ENCODE data around the gene SH3GL1.
"Not testable (repeated sequence)": the region's sequence is repeated elsewhere in the genome, so short reads cannot be mapped to it uniquely, and the experiment has no call there.

SH3GL1 gene

GRCh38 chr19:4337906-4338440 is 62.4 kb downstream of the SH3GL1 start:
- Histone ChIP-seq H3K9ac (ENCODE audit: low read length in 5 of 5) (peak overlapping the region; percentile 16 to 87 (median 75)), H3K36me3 (ENCODE audit: control insufficient read depth in 5 of 5, insufficient read depth in 5 of 5, low read length in 5 of 5) (no peaks in the 10 kb centered on the region), H3K4me1 (ENCODE audit: control insufficient read depth in 5 of 5, insufficient read depth in 5 of 5, low read length in 5 of 5) (peaks cover 7 to 22% (median 18%) of the 10 kb centered on the region in 5 donors), H3K4me3 (ENCODE audit: low read depth in 1 of 5, low read length in 5 of 5) (peak overlapping the region; percentile 58 to 82 (median 66)), H3K27ac (ENCODE audit: low read depth, low read length) (peak overlapping the region; percentile 65), H3K9me3 (ENCODE audit: control insufficient read depth in 5 of 5, low read length in 5 of 5) (no peaks in the 10 kb centered on the region), H3K27me3 (ENCODE audit: control insufficient read depth in 5 of 5, insufficient read depth in 4 of 5, low read length in 5 of 5) (peaks cover 0 to 3% (median 0%) of the 10 kb centered on the region in 5 donors)

- peaks cover 0 to 14% (median 10%) of the 10 kb centered on the region in 5 donors for H3K4me1 ChIP-seq (ENCODE audit: control insufficient read depth in 5 of 5, insufficient read depth in 5 of 5, low read length in 5 of 5)
- no peaks in the 10 kb centered on the region for H3K9me3 ChIP-seq (ENCODE audit: control insufficient read depth in 5 of 5, low read length in 5 of 5)
- no peak overlapping the region for H3K9ac ChIP-seq (ENCODE audit: low read length in 5 of 5)
- no peak overlapping the region for H3K4me3 ChIP-seq (ENCODE audit: low read depth in 1 of 5, low read length in 5 of 5)
- no peaks in the 10 kb centered on the region for H3K27me3 ChIP-seq (ENCODE audit: control insufficient read depth in 5 of 5, insufficient read depth in 4 of 5, low read length in 5 of 5)
- no peak overlapping the region for H3K27ac ChIP-seq (ENCODE audit: low read depth, low read length)
- no peaks in the 10 kb centered on the region for H3K36me3 ChIP-seq (ENCODE audit: control insufficient read depth in 5 of 5, insufficient read depth in 5 of 5, low read length in 5 of 5)
These were observed 65.3 kb downstream of the SH3GL1 start for GRCh38 chr19:4334929-4335570.

- Histone ChIP-seq H3K9ac (ENCODE audit: low read length in 5 of 5) (no peak overlapping the region), H3K27me3 (ENCODE audit: control insufficient read depth in 5 of 5, insufficient read depth in 4 of 5, low read length in 5 of 5) (peaks cover 0 to 11% (median 5%) of the 10 kb centered on the region in 5 donors), H3K27ac (ENCODE audit: low read depth, low read length) (no peak overlapping the region), H3K9me3 (ENCODE audit: control insufficient read depth in 5 of 5, low read length in 5 of 5) (no peaks in the 10 kb centered on the region), H3K36me3 (ENCODE audit: control insufficient read depth in 5 of 5, insufficient read depth in 5 of 5, low read length in 5 of 5) (no peaks in the 10 kb centered on the region), H3K4me1 (ENCODE audit: control insufficient read depth in 5 of 5, insufficient read depth in 5 of 5, low read length in 5 of 5) (peaks cover 0 to 25% (median 18%) of the 10 kb centered on the region in 5 donors), H3K4me3 (ENCODE audit: low read depth in 1 of 5, low read length in 5 of 5) (no peak overlapping the region)
These were observed 70.5 kb downstream of the SH3GL1 start for GRCh38 chr19:4329858-4330257.

GRCh38 chr19:4328991-4329681 is 71.2 kb downstream of the SH3GL1 start:
- peak overlapping the region in 3 of 5 donors; percentile 47 to 67 (median 47) for H3K4me3 ChIP-seq (ENCODE audit: low read depth in 1 of 5, low read length in 5 of 5)
- peak overlapping the region in 2 of 5 donors; percentile 39 to 52 for H3K9ac ChIP-seq (ENCODE audit: low read length in 5 of 5)
- not testable (repeated sequence) for H3K36me3 ChIP-seq (ENCODE audit: control insufficient read depth in 5 of 5, insufficient read depth in 5 of 5, low read length in 5 of 5); H3K27ac ChIP-seq (ENCODE audit: low read depth, low read length); H3K9me3 ChIP-seq (ENCODE audit: control insufficient read depth in 5 of 5, low read length in 5 of 5)
- H3K4me1 ChIP-seq (ENCODE audit: control insufficient read depth in 5 of 5, insufficient read depth in 5 of 5, low read length in 5 of 5), result peaks cover 0 to 25% (median 18%) of the 10 kb centered on the region in 5 donors
- H3K27me3 ChIP-seq (ENCODE audit: control insufficient read depth in 5 of 5, insufficient read depth in 4 of 5, low read length in 5 of 5), result peaks cover 0 to 11% (median 5%) of the 10 kb centered on the region in 5 donors

DNA sequence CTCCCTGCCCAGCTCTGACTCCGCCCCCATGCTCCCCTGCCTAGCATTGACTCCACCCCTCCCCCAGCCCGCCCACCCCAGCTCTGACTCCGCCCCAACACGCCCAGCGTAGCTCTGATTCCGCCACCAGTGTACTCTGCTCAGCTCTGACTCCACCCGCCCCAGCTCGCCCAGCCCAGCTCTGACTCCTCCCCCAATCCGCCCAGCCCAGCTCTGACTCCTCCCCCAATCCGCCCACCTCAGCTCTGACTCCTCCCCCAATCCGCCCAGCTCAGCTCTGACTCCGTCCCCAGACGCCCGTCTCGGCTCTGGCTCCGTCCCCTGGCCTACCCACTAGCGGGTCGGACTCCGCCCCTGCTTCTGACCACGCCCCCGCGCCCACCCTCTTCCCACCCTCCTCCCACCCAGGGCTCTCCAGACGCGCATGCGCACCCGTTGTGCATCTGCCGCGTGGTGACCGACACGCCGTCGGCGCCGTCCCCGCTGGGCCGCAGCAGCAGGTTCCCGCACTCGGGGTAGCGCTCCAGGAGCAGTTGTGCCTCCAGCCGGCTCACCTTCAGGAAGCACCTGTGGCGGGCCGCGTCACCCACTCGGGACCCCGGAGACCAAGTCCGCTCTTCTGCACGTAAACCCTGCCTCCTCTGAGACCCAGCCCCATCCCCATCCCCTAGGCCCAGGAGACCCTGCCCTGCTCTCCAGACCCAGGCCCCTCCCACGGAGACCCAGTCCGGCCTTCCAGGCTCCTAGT is 71.9 kb downstream of the SH3GL1 start:
- no peaks in the 10 kb centered on the region for H3K36me3 ChIP-seq (ENCODE audit: control insufficient read depth in 5 of 5, insufficient read depth in 5 of 5, low read length in 5 of 5)
- H3K4me3 ChIP-seq (ENCODE audit: low read depth in 1 of 5, low read length in 5 of 5), result peak overlapping the region in 4 of 5 donors; percentile 27 to 80 (median 47)
- H3K9me3 ChIP-seq (ENCODE audit: control insufficient read depth in 5 of 5, low read length in 5 of 5), result no peaks in the 10 kb centered on the region
- no peak overlapping the region for H3K27ac ChIP-seq (ENCODE audit: low read depth, low read length)
- peaks cover 0 to 25% (median 18%) of the 10 kb centered on the region in 5 donors for H3K4me1 ChIP-seq (ENCODE audit: control insufficient read depth in 5 of 5, insufficient read depth in 5 of 5, low read length in 5 of 5)
- peaks cover 0 to 11% (median 5%) of the 10 kb centered on the region in 5 donors for H3K27me3 ChIP-seq (ENCODE audit: control insufficient read depth in 5 of 5, insufficient read depth in 4 of 5, low read length in 5 of 5)
- H3K9ac ChIP-seq (ENCODE audit: low read length in 5 of 5), result peak overlapping the region in 2 of 5 donors; percentile 39 to 52

DNA sequence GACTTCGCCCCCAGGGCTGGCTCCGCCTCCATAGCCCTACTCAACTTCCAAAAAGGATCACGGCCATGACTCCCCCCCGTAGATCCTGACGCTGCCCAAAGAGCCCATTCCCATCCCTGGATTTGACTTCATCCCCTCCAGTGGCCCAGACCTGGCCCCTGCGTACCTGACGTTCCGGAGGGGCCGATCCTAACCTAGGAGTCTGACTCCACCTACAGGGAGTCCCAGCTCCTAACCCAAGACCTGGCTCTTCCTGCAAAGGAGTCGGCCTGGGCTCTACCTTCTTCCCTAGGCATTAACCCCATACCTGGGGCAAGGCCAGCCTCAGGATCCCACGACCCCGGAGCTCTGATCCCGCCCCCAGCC is 72.5 kb downstream of the SH3GL1 start:
- Histone ChIP-seq H3K27ac (ENCODE audit: low read depth, low read length) (no peak overlapping the region), H3K36me3 (ENCODE audit: control insufficient read depth in 5 of 5, insufficient read depth in 5 of 5, low read length in 5 of 5) (no peaks in the 10 kb centered on the region), H3K4me3 (ENCODE audit: low read depth in 1 of 5, low read length in 5 of 5) (peak overlapping the region; percentile 44 to 80 (median 51))

GRCh38 chr19:4327252-4327876 is 73.0 kb downstream of the SH3GL1 start:
- H3K9ac ChIP-seq (ENCODE audit: low read length in 5 of 5), result no peak overlapping the region
- no peak overlapping the region for H3K27ac ChIP-seq (ENCODE audit: low read depth, low read length)
- peaks cover 0 to 3% (median 0%) of the 10 kb centered on the region in 5 donors for H3K9me3 ChIP-seq (ENCODE audit: control insufficient read depth in 5 of 5, low read length in 5 of 5)
- H3K27me3 ChIP-seq (ENCODE audit: control insufficient read depth in 5 of 5, insufficient read depth in 4 of 5, low read length in 5 of 5), result peaks cover 0 to 11% (median 5%) of the 10 kb centered on the region in 5 donors
- H3K4me1 ChIP-seq (ENCODE audit: control insufficient read depth in 5 of 5, insufficient read depth in 5 of 5, low read length in 5 of 5), result peaks cover 0 to 25% (median 18%) of the 10 kb centered on the region in 5 donors
- H3K4me3 ChIP-seq (ENCODE audit: low read depth in 1 of 5, low read length in 5 of 5), result peak overlapping the region; percentile 44 to 80 (median 51)
- no peaks in the 10 kb centered on the region for H3K36me3 ChIP-seq (ENCODE audit: control insufficient read depth in 5 of 5, insufficient read depth in 5 of 5, low read length in 5 of 5)

More for the DNA sequence above, 72.5 kb downstream of the SH3GL1 start:
- Histone ChIP-seq H3K9me3 (ENCODE audit: control insufficient read depth in 5 of 5, low read length in 5 of 5) (no peaks in the 10 kb centered on the region), H3K4me1 (ENCODE audit: control insufficient read depth in 5 of 5, insufficient read depth in 5 of 5, low read length in 5 of 5) (peaks cover 0 to 25% (median 18%) of the 10 kb centered on the region in 5 donors), H3K9ac (ENCODE audit: low read length in 5 of 5) (peak overlapping the region in 1 of 5 donors; percentile 11), H3K27me3 (ENCODE audit: control insufficient read depth in 5 of 5, insufficient read depth in 4 of 5, low read length in 5 of 5) (peaks cover 0 to 11% (median 5%) of the 10 kb centered on the region in 5 donors)

GRCh38 chr19:4326837-4327251 is 73.5 kb downstream of the SH3GL1 start:
- H3K36me3 ChIP-seq (ENCODE audit: control insufficient read depth in 5 of 5, insufficient read depth in 5 of 5, low read length in 5 of 5), result no peaks in the 10 kb centered on the region
- H3K4me3 ChIP-seq (ENCODE audit: low read depth in 1 of 5, low read length in 5 of 5), result peak overlapping the region in 2 of 5 donors; percentile 51 to 80
- H3K9me3 ChIP-seq (ENCODE audit: control insufficient read depth in 5 of 5, low read length in 5 of 5), result peaks cover 0 to 4% (median 0%) of the 10 kb centered on the region in 5 donors

DNA sequence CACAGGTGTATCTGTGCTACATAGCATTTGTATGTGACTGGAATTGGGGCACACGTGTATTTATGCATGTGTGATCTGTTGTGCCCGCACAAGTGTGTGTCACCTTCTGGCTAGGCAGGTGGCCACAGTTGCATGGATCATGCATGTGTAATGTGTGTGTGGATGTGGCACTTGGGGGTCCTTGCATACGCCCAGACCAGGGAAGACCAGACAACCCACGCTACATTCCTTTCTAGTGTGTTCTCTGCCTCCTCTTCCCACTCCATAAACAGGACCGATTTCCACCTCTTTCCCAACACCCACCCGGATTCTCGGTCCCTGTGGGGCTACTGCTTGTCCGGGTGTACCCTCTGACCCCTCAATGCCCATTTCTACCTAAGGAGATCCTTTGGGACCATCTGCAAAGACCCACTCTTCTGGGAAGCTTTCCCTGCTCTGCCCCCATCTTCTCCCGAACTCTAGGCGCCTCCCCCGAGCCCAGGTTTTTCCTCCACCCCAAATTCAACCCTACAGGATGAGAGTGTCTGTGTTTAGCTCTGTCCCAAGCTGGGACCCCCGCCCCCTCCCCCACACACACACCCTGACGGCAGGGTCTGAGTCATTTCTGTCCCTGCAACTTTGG is 74.0 kb downstream of the SH3GL1 start:
- Histone ChIP-seq H3K9ac (ENCODE audit: low read length in 5 of 5) (no peak overlapping the region), H3K4me3 (ENCODE audit: low read depth in 1 of 5, low read length in 5 of 5) (no peak overlapping the region), H3K36me3 (ENCODE audit: control insufficient read depth in 5 of 5, insufficient read depth in 5 of 5, low read length in 5 of 5) (no peaks in the 10 kb centered on the region), H3K27ac (ENCODE audit: low read depth, low read length) (no peak overlapping the region), H3K9me3 (ENCODE audit: control insufficient read depth in 5 of 5, low read length in 5 of 5) (peaks cover 0 to 4% (median 0%) of the 10 kb centered on the region in 5 donors), H3K4me1 (ENCODE audit: control insufficient read depth in 5 of 5, insufficient read depth in 5 of 5, low read length in 5 of 5) (peaks cover 0 to 25% (median 18%) of the 10 kb centered on the region in 5 donors), H3K27me3 (ENCODE audit: control insufficient read depth in 5 of 5, insufficient read depth in 4 of 5, low read length in 5 of 5) (peaks cover 0 to 11% (median 5%) of the 10 kb centered on the region in 5 donors)

More at GRCh38 chr19:4326837-4327251, 73.5 kb downstream of the SH3GL1 start:
- Histone ChIP-seq H3K27me3 (ENCODE audit: control insufficient read depth in 5 of 5, insufficient read depth in 4 of 5, low read length in 5 of 5) (peaks cover 0 to 11% (median 5%) of the 10 kb centered on the region in 5 donors), H3K9ac (ENCODE audit: low read length in 5 of 5) (no peak overlapping the region), H3K27ac (ENCODE audit: low read depth, low read length) (no peak overlapping the region), H3K4me1 (ENCODE audit: control insufficient read depth in 5 of 5, insufficient read depth in 5 of 5, low read length in 5 of 5) (peaks cover 0 to 25% (median 18%) of the 10 kb centered on the region in 5 donors)
